ENCODE measurements around the gene LRRC8A.

- TF ChIP-seq CTCF (IDR thresholded peaks at IDR 0.05) (no peak), POLR2AphosphoS5 (IDR thresholded peaks at IDR 0.05) (no peak), POLR2A (IDR thresholded peaks at IDR 0.05) (no peak)
Observed at GRCh38 chr9:128901379-128901778, 19.4 kb downstream of the LRRC8A start.
